Kidney glomerular epithelial cell (primary cell): ENCODE data around the gene FBXO28.

Experiments
- DNase-seq: peaks from one replicate; lab custom pipeline; 2025; lab: John Stamatoyannopoulos, UW

Gene FBXO28

GRCh38 chr1:224095867-224096266 lies 18.0 kb upstream of the FBXO28 start:
- DNase-seq: no peak

- DNase-seq: no peak
Observed at GRCh38 chr1:224096773-224097172, 17.1 kb upstream of the FBXO28 start.

GRCh38 chr1:224098007-224098406 lies 15.9 kb upstream of the FBXO28 start:
- no peak for DNase-seq

GRCh38 chr1:224106568-224107281 lies 7.2 kb upstream of the FBXO28 start:
- peak; percentile 57 for DNase-seq

GRCh38 chr1:224107282-224107625 lies 6.7 kb upstream of the FBXO28 start:
- no peak for DNase-seq

- DNase-seq: no peak
Observed at GRCh38 chr1:224108991-224109390, 4.9 kb upstream of the FBXO28 start.

- no peak for DNase-seq
Observed at GRCh38 chr1:224109981-224110380, 3.9 kb upstream of the FBXO28 start.

GRCh38 chr1:224113005-224113404 lies 906 bp upstream of the FBXO28 start:
- DNase-seq: no peak

- DNase-seq: no peak
Observed at GRCh38 chr1:224113545-224113917, 380 bp upstream of the FBXO28 start.

GRCh38 chr1:224114787-224115175 lies 870 bp downstream of the FBXO28 start:
- no peak for DNase-seq

GRCh38 chr1:224116131-224116530 lies 2.2 kb downstream of the FBXO28 start:
- DNase-seq: peak; percentile 62

GRCh38 chr1:224118688-224119087 lies 4.8 kb downstream of the FBXO28 start:
- no peak for DNase-seq

GRCh38 chr1:224123136-224123535 lies 9.2 kb downstream of the FBXO28 start:
- DNase-seq: no peak

- no peak for DNase-seq
Observed at GRCh38 chr1:224124220-224124619, 10.3 kb downstream of the FBXO28 start.

GRCh38 chr1:224127925-224128819 lies 14.3 kb downstream of the FBXO28 start:
- DNase-seq: no peak

- no peak for DNase-seq
Observed at GRCh38 chr1:224131253-224131652, 17.3 kb downstream of the FBXO28 start.

GRCh38 chr1:224132901-224133300 lies 19.0 kb downstream of the FBXO28 start:
- DNase-seq: no peak

- DNase-seq: no peak
Observed at GRCh38 chr1:224133741-224134299, 19.9 kb downstream of the FBXO28 start.

GRCh38 chr1:224137518-224137917 lies 23.6 kb downstream of the FBXO28 start:
- DNase-seq: no peak

- no peak for DNase-seq
Observed at GRCh38 chr1:224138198-224138597, 24.3 kb downstream of the FBXO28 start.

GRCh38 chr1:224141693-224142092 lies 27.8 kb downstream of the FBXO28 start:
- DNase-seq: no peak

GRCh38 chr1:224149709-224150108 lies 35.8 kb downstream of the FBXO28 start:
- DNase-seq: no peak

- DNase-seq: no peak
Observed at GRCh38 chr1:224151117-224151516, 37.2 kb downstream of the FBXO28 start.
